GM19455 (cell line): ENCODE results near the gene PTPN3.

Experiments
- ATAC-seq: cut with Tn5 transposase; IDR thresholded peaks from one replicate; pipeline ENCODE4 v1.9.1; 2021; ENCODE audit not compliant: unreplicated experiment

PTPN3 gene

DNA sequence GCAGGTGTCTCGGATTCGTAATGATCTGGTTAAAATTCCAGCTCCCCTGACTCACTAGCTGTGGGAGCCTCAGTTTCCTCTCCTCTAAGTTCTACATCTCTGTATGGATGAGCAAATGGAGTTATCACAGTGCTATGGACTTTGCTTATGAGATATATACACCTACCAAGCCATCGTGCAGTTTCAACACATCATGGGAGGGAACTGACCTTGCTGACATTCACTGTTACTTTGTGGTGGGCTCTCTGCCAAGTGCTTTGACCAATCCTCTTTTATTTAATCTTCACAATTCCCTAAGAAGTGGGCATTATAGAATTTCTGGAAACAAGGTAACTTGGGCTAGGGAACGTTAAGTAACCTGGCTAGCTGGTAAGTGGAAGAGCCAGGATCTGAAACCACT, 70.2 kb downstream of the PTPN3 start:
- ATAC-seq, result no peak

DNA sequence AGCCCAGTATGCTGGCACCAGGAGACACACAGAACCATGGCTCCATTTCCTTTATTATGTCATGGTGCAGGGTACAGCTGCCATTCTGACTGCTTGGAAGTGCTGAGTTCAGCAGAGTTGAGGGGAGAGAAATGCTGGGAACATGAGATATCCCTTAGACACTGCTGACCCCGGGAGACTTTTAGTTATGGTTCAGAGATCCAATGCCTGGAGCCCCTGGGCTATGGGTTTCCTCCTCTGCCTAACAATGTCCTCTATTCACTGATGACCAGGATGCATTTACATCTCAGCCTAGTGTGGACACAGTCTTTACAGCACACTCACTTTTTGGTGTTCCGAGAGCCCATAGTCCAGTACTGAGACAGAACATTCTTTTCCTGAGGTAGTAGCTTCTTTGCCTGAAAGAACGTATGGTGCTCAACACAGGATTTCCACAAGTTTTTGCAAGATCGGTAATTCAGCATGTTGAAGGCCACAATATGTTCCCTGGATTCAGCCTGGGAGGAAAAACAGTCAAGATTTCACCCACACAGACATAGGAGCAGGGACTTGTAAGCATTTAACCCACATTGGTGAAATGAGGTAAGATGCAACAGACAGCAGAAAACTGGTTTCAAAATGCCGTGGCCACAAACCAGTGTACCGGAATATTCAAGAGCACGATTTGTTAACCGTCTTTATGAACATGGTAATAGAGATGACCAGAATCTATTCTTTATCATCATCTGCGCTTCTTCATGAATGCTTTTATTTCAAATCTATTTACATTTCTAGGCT, 71.3 kb downstream of the PTPN3 start:
- ATAC-seq, result no peak

DNA sequence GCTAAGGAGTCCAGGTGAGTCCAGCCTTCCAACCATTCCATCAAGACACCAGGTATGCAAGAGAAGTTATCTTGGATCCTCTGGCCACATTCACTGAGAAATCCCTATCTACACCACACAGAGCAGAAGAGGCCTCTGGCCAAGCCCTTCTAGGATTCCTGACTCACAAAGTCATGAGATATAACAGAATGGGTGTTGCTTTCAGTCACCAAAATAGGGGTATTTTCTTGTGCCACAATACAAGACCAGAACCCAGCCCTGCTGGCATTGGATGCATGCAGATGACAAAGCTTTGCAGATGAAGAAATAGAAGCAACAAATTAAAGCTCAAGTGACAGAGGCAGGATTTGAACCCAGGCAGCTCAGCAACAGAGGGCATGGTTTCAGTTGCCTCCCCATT, 73.5 kb downstream of the PTPN3 start:
- no peak for ATAC-seq

DNA sequence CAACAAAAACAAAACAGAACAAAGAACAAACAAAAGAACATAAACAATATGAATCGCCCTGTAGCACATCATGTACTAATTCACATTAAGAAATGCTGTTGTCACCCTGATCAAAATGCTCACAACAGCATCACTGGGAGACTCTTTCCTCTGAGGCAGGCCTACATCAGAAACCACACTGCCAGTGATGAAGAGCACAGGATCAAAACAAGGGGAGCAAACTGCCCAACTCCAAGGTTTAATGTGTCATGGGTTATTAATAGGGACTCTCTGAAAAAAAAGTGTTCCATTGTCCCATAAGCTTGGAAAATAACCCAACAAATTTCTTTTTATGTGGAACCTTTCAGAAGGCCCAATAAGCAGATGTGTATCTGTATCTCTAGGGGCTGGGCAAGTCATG, 74.2 kb downstream of the PTPN3 start:
- no peak for ATAC-seq

DNA sequence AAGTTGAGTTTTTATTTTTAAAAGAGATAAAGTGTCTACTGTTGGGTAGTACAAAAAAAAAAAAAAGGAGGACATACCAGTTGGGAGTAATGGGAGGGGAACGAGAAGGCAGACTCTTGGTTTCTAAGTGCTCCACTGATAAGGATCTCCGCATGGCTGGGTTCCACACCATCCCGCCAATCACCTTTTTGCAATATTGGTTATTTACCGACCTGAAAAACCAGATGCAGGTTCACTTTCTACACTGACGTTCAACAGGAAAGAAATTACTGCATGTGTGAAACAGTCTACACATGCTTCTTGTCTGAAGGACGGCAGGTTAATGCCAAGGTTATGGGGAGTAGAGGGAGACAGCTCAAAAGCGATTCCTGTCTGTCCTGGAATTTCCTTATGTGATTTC, 75.5 kb downstream of the PTPN3 start:
- peak; percentile 85 for ATAC-seq

DNA sequence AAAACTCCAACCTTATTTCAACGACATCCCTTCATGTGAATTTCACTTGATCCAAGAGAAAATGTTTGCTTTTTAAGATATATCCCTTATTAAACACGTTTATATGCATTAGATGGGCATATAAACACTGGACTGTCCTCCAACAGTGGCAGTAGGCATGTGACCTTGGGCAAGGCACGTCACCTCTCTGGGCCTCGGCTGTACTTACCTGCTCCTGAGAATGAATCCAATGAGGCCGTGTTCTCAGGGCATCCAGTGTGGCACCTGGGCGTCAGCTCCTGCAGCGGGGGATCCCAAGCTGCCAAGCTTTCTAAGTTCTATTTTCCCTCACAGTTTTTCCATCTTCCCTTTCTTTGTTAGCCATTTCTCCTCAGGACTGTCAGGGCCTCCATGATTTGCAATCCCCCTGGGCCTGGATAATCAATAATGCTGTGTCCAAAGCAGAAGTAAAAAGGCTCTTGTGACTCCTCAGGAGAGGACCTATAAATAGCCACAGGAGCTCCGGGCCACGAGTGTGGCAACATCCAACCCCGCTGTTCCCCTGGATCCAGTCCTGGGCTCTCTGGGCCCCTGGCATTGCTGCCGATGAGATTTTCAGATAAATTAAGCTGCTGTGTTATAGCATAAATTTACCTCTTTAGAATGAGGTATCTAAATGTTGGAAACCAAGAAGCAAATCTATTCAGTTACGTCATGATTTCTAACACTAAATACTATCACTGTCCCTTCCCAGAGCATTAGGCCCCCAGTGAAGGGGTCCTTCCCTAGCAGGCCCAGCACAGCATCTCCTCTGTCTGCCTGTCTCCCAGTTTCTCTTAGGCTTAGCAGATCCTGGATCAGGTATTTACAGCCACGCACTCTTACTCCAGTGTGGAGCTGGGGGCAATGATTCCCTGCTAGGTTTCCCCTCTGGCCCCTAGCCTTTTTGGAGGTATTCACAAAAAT, 76.8 kb downstream of the PTPN3 start:
- no peak for ATAC-seq

DNA sequence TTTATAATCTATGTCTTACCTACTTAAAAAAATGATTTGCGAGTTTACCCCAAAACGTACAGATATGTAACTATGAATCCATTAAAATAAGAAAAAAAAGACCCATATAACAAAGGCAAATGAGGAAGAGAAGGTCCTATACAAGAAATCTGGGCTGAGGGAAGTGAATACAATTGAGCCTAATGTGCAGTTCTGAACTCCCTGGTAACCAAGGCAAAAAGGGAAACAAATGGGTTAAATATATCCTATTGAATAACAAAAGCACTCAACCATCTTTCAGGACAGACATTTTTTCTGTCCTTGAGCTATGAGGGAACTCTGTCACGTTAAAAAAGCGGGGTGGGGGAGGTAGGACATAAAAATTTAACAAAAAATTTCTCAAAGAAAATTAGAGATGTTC, 78.6 kb downstream of the PTPN3 start:
- ATAC-seq, result no peak

DNA sequence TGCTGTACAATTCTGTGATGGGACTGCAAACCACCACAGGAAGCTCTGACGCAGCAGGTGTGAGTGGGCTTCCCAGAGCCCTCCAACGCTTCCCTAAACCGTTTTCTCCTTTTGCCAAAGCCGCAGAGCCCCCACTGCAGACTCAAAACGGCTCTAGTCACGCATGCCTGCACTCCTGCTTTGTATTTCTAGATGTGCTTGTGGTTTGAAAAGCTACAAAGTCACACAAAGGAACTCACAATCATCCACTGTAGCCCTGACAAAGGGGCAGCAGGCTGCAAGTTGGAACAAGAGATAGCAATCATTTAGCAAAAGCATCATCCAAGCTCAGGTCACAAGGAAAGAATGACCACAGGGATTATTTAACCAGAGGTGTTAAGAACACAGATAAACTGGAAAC, 79.3 kb downstream of the PTPN3 start:
- ATAC-seq, result peak; percentile 32

DNA sequence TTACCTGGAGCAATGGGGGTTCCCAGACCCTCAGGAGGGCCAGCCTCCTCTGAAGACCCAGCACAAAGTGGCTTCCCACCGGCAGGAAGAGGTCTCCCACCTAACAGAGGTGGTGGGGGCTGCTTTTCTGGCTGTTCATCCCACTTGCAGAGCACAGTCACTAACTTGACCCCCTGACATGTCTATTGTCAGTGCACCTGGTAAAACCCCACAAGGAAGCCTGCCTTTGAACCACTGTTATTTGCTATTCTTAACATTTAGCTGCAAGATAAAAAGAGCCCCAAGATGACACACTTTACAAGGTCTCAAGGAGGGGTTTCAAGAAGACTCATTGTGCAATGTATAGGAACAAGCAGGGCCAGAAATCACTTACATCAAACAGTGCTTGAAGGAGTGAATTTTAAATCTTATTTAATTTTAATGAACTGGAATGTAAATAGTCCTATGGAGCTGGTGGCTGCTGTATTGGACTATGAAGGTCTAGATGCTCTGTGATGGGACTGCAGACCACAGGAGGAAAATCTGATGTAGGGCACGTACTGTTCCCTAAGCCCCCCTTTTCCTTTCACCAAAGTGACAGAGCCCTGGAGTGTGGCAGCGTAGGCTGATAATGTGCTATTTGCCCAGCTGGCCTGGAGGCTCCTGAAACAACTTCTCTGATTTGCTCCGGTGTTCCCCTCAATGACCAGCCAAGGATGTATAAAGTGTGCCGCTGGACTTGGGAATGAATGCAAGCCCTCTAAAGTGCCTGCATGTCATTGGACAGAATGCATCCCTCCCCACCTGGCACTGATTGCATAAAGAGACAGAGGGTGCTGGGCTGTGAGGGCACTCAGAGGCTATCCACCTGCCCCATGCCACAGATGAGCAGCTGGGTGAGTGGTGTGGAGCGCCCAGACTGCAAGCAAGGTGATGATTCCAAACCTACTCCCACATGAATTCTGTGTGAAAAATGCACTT, 80.2 kb downstream of the PTPN3 start:
- ATAC-seq, result no peak

DNA sequence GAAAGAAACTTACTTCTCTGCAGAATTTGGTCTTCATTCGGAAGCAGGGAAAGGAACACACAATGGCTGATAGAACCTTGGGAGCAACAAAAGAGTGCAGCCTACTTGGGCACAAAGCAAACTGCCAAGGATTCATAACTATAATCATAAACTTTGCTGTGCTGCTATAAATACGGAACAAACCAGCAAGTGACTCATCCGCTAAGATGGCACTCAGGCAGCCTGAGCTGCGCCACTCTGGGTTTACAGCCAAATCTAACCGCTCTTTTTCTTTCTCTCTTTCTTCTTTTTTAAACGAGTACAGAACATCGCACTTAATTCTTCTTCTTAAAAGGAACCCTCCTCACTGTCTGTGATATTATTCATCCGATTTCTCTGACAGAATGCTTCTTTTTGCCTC, 81.1 kb downstream of the PTPN3 start:
- no peak for ATAC-seq

DNA sequence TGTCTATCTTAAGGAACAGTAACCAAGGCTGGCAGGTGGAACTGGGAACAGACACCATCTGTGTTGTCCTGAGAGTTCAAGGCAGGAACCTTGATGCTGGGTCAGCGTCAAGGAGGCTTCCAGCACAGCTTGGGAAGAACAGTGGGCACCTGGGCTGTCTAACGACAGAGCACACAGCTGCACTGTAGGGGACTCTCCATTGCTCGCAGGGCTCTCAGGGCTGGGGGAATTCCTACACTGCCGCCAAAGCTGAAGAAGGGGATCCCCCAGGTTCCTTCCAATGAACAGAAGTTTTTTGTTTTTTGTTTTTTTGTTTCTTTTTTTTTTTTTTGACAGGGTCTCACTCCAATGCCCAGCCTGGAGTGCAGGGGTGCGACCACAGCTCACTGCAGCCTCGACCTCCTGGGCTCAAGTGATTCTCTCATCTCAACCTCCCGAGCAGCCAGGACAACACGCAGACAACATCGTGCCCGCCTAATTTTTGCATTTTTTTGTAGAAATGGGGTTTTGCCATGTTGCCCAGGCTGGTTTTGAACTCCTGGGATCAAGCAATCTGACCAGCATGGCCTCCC, 81.9 kb downstream of the PTPN3 start:
- peak; percentile 48 for ATAC-seq

DNA sequence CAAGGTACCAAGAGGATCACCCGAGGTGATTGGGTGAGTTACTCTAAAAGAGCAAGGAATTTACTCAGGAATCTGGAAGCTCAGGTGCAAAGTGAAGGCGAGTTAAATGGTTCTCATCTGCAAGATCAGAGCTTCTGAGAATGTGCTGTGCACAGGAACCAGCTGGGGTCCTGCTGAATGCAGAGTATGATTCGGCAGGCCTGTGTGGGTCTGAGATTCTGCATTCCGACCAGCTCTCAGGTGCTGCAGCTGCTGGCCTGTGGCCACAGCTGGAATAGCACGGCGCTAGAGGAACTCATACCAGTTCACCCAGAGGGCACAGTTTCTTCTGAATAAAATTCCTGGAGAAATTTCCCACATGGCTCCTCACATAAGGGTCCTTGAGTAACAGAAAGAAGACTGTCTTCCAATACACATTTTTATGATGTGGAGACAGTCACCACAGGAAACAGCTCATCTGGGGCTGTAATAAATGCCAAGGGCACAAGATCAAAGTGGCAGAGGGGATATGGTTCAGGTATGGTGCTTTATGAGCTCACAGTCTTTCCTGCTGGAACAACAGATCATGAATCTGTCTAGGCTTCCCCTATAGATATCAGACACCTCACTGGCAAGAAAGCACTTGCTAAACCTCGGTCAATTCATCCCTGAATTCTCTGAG, 83.9 kb downstream of the PTPN3 start:
- no peak for ATAC-seq

DNA sequence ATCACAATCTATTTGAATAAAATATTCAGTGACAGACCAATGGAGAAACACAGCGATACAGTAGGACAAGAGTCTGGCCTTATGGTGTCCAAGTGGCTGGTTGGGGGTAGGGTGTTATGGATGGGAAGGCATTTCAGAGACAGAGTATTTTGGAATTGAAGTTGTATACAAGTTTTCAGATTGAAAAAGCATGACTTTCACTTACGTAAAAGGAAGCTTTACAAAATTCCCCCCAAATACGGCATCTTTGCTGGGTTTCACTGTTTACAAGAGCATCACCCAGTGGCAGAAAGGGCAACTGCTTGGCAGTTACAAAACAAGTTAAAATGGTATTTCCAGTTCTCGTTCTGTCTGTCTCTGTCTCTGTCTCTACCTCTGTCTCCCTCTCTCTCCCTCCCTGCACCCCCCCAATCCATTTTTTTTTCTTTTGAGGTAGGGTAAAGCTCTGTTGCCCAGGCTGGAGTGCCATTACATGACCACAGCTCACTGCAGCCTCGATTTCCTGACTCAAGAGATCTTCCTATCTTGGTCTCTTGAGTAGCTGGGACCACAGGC, 86.2 kb downstream of the PTPN3 start:
- peak; percentile 42 for ATAC-seq

DNA sequence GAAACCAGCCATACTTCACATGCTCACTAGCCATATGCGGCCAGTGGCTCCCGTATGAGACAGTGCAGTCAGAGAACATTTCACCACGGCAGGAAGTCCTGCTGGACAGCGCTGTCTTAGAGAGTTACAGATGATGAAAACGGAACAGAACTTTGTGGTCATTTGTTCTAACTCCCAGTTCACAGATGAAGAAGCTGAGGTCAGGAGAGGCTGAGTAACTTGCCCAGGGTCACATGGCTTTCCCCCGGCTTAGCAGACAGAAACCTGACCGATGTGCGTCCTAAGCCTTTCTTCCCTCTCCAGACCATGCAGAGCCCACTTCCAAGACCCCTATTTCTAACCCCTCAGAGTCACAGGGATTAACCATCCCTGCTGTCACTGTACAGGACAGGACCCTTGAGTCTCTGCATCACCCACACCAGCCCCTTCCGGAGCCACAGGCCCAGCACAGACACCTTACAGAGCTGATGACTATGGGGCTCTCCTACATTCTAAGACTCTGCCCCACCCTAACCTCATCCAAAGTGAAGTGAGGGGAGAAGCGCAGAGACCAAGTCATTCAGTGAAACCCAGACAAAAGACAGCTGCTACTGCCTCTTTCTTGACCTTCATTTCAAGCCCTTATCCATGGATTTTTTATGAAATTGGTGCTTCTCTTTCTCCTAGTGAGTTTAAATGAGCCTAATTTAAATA, 86.9 kb downstream of the PTPN3 start:
- peak; percentile 80 for ATAC-seq

DNA sequence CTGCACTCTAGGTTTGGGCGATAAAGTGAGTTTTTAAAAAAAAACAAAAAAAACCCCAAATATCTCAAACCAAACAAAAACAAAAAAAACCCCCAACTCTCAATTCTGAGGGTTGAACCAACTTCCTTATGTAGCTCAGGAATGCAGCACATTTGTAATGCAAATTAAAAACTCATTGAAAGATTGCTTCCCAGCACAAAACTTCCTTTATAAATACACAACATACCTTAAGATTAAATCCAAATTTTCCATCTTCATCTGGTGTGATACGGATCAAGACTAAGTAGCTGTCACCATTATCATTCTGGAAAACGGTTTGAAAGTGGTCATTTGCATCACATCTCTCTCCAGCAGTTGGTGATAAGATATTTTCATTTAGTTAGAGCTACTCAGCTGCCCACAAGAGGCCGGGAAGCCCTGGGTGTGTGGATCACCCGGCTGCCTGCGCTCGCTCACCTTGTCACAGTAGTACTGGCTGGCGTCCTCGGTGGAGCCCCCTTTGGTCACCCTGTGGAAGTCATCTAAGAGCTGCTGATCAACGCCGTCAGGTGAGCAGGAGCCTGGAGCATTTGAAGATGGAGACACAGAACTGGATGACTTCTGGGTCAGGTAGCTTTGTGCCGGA, 88.2 kb downstream of the PTPN3 start:
- ATAC-seq, result no peak

DNA sequence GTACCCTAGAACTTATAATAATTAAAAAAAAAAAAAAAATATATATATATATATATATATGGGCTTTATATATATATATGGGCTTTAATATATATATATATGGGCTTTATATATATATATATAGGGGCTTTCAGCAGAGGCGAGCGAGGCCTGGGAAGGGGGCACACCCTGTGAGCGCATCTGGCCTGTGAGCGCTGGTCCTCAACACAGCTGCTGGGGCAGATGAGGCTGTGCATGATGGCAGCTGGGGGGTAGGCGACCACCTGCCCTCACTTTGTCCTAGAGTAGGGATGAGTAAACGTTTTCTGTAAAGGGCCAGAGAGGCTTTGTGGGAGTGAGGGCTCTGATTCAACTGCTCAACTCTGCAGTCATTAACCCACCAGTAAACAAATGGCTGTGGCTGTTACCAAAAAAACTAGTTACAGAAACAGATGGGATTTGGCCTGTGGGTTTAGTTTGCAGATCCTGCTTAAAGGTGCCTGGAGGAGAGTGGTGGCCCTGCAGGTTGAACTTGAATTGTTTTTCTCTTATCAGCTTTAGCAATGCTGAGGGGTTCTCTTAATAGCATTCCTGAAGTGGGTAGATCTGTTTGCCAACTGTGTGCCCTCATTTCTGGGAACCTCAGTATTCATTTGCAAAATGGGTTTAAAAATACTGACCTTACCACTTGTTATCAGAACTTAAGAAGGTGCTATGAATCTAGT, 89.2 kb downstream of the PTPN3 start:
- no peak for ATAC-seq

DNA sequence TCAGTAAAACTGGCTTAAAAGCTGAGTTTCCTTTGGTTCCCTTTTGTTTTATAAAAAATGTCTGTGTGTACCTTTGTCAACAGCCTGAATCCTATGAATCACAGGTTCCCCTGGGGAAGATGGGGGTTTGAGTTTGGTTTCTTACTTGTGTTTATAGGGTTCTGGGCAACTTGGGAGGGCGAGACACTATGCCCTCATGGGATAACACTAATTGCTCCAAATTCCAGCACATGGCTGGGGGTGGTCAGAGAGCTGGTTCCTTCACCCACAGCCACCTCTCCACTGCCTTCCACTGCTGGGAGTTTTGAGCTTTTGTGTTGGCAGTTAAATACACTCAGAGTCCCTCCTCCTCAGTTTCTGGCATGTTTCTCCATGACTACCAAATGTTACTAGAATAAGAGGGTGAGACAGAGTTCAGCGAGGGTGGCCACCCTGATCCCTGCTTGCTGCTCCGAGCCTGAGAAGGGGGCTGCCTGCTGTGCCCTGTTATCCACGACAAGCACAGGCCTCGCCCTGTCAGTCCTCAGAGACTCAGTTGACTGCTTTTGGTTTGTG, 94.3 kb downstream of the PTPN3 start:
- ATAC-seq, result no peak

DNA sequence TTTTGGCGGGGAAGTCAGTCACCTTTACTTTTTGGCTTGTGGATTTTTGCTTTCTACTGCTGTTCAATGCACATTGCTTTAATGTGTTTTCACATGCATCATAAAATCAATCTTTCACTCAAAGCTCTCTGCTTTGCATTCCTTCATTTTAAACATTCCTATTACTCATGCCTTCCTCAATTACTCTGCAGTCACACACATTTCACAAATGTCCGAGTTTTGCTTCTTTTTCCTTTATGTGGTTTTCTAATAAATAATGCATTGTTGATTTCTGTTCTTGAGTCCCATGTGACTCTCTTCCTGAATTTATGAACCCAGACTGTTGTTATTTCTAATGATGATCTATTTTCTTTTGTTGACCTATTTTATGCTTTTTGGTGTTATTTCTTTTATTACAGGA, 95.0 kb downstream of the PTPN3 start:
- no peak for ATAC-seq
